Uterus (tissue), 4 donors: ENCODE results near the gene IBSP. TPM values are rescaled to one million over a fixed set of nuclear protein-coding genes. Genes with fewer than 3 reads are reported as not detected.

Experiments
- DNase-seq, 2 donors: peaks; one replicate each; pipeline ENCODE4 v3.0.0-alpha.2; 2019 to 2020
- H3K27ac ChIP-seq, 2 donors: fragments of 200-600 bp; sonication (generic); 1 replicate in 1 of 2; 2 replicates in 1 of 2; pipeline ENCODE4 v1.5.1; 2016 to 2018
- H3K27me3 ChIP-seq, 2 donors: fragments of 200-600 bp; sonication (generic); one replicate each; pipeline ENCODE4 v1.5.1; 2018 to 2019; ENCODE audit warnings: control low read depth in 1 of 2
- H3K36me3 ChIP-seq, 2 donors: fragments of 200-600 bp; sonication (generic); one replicate each; pipeline ENCODE4 v1.5.1; 2019; ENCODE audit warnings: control low read depth in 1 of 2
- H3K4me1 ChIP-seq, 2 donors: fragments of 200-600 bp; sonication (generic); one replicate each; pipeline ENCODE4 v1.5.1; 2018 to 2019; ENCODE audit warnings: control low read depth in 1 of 2
- H3K4me3 ChIP-seq, 2 donors: fragments of 200-600 bp; sonication (generic); 1 replicate in 1 of 2; 2 replicates in 1 of 2; pipeline ENCODE4 v1.5.1; 2018 to 2019; ENCODE audit warnings: mild to moderate bottlenecking in 1 of 2
- H3K9me3 ChIP-seq, 2 donors: fragments of 200-600 bp; sonication (generic); one replicate each; pipeline ENCODE4 v1.5.1; 2019; ENCODE audit warnings: control low read depth in 1 of 2
- CTCF ChIP-seq, 4 experiments: fragments of 200-600 bp in 2 of 4; fragments of 450-650 bp in 2 of 4; sonication (generic) in 2 of 4; IDR thresholded peaks; one replicate each; pipeline ENCODE4 v1.5.1; 2016 to 2019; ENCODE audit warnings: antibody characterized with exemption in 4 of 4, mild to moderate bottlenecking in 2 of 4, moderate library complexity in 1 of 4
- POLR2A ChIP-seq, 2 donors: fragments of 450-650 bp; IDR thresholded peaks; one replicate each; pipeline ENCODE4 v1.6.1; 2016; ENCODE audit warnings: antibody characterized with exemption in 2 of 2, mild to moderate bottlenecking in 1 of 2, moderate library complexity in 1 of 2
- intact Hi-C: fragments of 100-400 bp; cut with DNase I; formaldehyde crosslinking; loops from one replicate; pipeline ENCODE4 v1.15.1; 2023; ENCODE audit warnings: low total_unique reads
- total RNA-seq, 4 donors: library from RNA; depleted of rRNA in 3 of 4; stranded (reverse); fragments of >200 nt in 3 of 4; gene quantifications; one replicate each; pipeline versions ENCODE4 v1.1.0 to v1.2.4, GENCODE V29; 2014 to 2023
- donor health status: DM: yes; HTN: yes; CAD: no.

Gene IBSP
- total RNA-seq, 4 donors from 2014 or later: not detected

- intact Hi-C loops: no loop called here
Measured at GRCh38 chr4:87840149-87840548, 40.8 kb downstream of the IBSP start.

GRCh38 chr4:87843936-87844335 is 44.6 kb downstream of the IBSP start:
- intact Hi-C loops: no loop called here

More at GRCh38 chr4:87840149-87840548, 40.8 kb downstream of the IBSP start:
- no peak overlapping the region for H3K27ac ChIP-seq
- DNase-seq: no peak
- TF ChIP-seq POLR2A (IDR thresholded peaks at IDR 0.05) (no peak), CTCF (IDR thresholded peaks at IDR 0.05) (no peak)
- no peak overlapping the region for H3K4me3 ChIP-seq
- H3K9me3 ChIP-seq: no peaks in the 10 kb centered on the region
- no peaks in the 10 kb centered on the region for H3K36me3 ChIP-seq
- no peaks in the 10 kb centered on the region for H3K27me3 ChIP-seq
- H3K4me1 ChIP-seq: peaks cover 0 to 6% of the 10 kb centered on the region in 2 donors

GRCh38 chr4:87844452-87844851 is 45.1 kb downstream of the IBSP start:
- no peaks in the 10 kb centered on the region for H3K4me1 ChIP-seq
- H3K4me3 ChIP-seq: no peak overlapping the region
- no peak overlapping the region for H3K27ac ChIP-seq
- intact Hi-C loops: no loop called here
- no peak for DNase-seq
- H3K9me3 ChIP-seq: no peaks in the 10 kb centered on the region
- TF ChIP-seq POLR2A (IDR thresholded peaks at IDR 0.05) (no peak), CTCF (IDR thresholded peaks at IDR 0.05) (no peak)
- no peaks in the 10 kb centered on the region for H3K36me3 ChIP-seq
- no peaks in the 10 kb centered on the region for H3K27me3 ChIP-seq

More at GRCh38 chr4:87843936-87844335, 44.6 kb downstream of the IBSP start:
- DNase-seq: no peak
- no peaks in the 10 kb centered on the region for H3K27me3 ChIP-seq
- H3K4me3 ChIP-seq: no peak overlapping the region
- H3K4me1 ChIP-seq: peaks cover 0 to 3% of the 10 kb centered on the region in 2 donors
- TF ChIP-seq CTCF (IDR thresholded peaks at IDR 0.05): no peak
- TF ChIP-seq POLR2A (IDR thresholded peaks at IDR 0.05): no peak
- H3K9me3 ChIP-seq: no peaks in the 10 kb centered on the region
- no peaks in the 10 kb centered on the region for H3K36me3 ChIP-seq
- no peak overlapping the region for H3K27ac ChIP-seq

- intact Hi-C loops: no loop called here
Measured at GRCh38 chr4:87846226-87846625, 46.9 kb downstream of the IBSP start.

More at GRCh38 chr4:87846226-87846625, 46.9 kb downstream of the IBSP start:
- Histone ChIP-seq H3K27me3 (no peaks in the 10 kb centered on the region), H3K4me3 (no peak overlapping the region), H3K4me1 (no peaks in the 10 kb centered on the region), H3K36me3 (no peaks in the 10 kb centered on the region), H3K27ac (no peak overlapping the region), H3K9me3 (no peaks in the 10 kb centered on the region)
- TF ChIP-seq POLR2A (IDR thresholded peaks at IDR 0.05) (no peak), CTCF (IDR thresholded peaks at IDR 0.05) (no peak)
- no peak for DNase-seq
